DND-41 (cell line): ENCODE results near the gene PPFIBP2.

Experiments used
- ATAC-seq: fragments of 200-7000 bp; cut with Tn5 transposase; 3 replicates; pipeline ENCODE4 v1.9.1; 2021; ENCODE audit warnings: low read depth; ENCODE audit not compliant: insufficient read depth
- DNase-seq: peaks from one replicate; pipeline ENCODE4 v3.0.0-alpha.2; 2020
- H2AFZ ChIP-seq: 2 replicates; pipeline ENCODE4 v1.6.0; 2012; ENCODE audit warnings: low read depth, low read length
- H3K27ac ChIP-seq: 2 replicates; pipeline ENCODE4 v1.5.1; 2012; ENCODE audit warnings: low read length, inconsistent platforms
- H3K27me3 ChIP-seq: fragments of 200-600 bp; sonication (generic); 2 replicates; pipeline ENCODE4 v1.6.0; 2012; ENCODE audit warnings: low read length, mild to moderate bottlenecking, inconsistent platforms; ENCODE audit not compliant: insufficient read depth, poor library complexity
- H3K36me3 ChIP-seq: 2 replicates; pipeline ENCODE4 v1.5.1; 2012; ENCODE audit warnings: low read length, inconsistent platforms; ENCODE audit not compliant: insufficient read depth
- H3K4me1 ChIP-seq: 2 replicates; pipeline ENCODE4 v1.5.1; 2012; ENCODE audit warnings: mild to moderate bottlenecking, low read length; ENCODE audit not compliant: insufficient read depth
- H3K4me2 ChIP-seq: 2 replicates; pipeline ENCODE4 v1.6.0; 2012; ENCODE audit warnings: mild to moderate bottlenecking, moderate library complexity, low read length, inconsistent platforms; ENCODE audit not compliant: insufficient read depth
- H3K4me3 ChIP-seq, 2 experiments: fragments of 200-600 bp in 1 of 2; shearing (Covaris generic) in 1 of 2; 2 replicates each; pipeline ENCODE4 v1.5.1; 2012 to 2016; ENCODE audit warnings: inconsistent platforms in 2 of 2, low read length in 2 of 2, mild to moderate bottlenecking in 2 of 2, low read depth in 1 of 2, moderate library complexity in 1 of 2
- H3K79me2 ChIP-seq: 2 replicates; pipeline ENCODE4 v1.6.0; 2012; ENCODE audit warnings: low read length, inconsistent platforms; ENCODE audit not compliant: insufficient read depth
- H3K9ac ChIP-seq: 2 replicates; pipeline ENCODE4 v1.6.0; 2012; ENCODE audit warnings: low read depth, mild to moderate bottlenecking, inconsistent platforms, low read length, moderate library complexity
- H3K9me3 ChIP-seq: 2 replicates; pipeline ENCODE4 v1.5.1; 2012; ENCODE audit warnings: low read length, moderate library complexity, mild to moderate bottlenecking, inconsistent platforms; ENCODE audit not compliant: insufficient read depth, severe bottlenecking
- H4K20me1 ChIP-seq: 2 replicates; pipeline ENCODE4 v1.6.0; 2012; ENCODE audit warnings: low read length; ENCODE audit not compliant: insufficient read depth
- EZH2 ChIP-seq: IDR thresholded peaks from 3 replicates; pipeline ENCODE4 v1.6.1; 2012; ENCODE audit warnings: borderline replicate concordance, low read depth, mild to moderate bottlenecking, moderate library complexity, low read length, inconsistent platforms; ENCODE audit not compliant: severe bottlenecking
- TF ChIP-seq, protein P1 (sequence below): IDR thresholded peaks from 2 replicates; pipeline ENCODE4 v1.5.1; 2012; ENCODE audit warnings: borderline replicate concordance, low read length, moderate library complexity, mild to moderate bottlenecking; ENCODE audit not compliant: poor library complexity, severe bottlenecking; ENCODE audit errors: extremely low read depth

The PPFIBP2 gene

DNA sequence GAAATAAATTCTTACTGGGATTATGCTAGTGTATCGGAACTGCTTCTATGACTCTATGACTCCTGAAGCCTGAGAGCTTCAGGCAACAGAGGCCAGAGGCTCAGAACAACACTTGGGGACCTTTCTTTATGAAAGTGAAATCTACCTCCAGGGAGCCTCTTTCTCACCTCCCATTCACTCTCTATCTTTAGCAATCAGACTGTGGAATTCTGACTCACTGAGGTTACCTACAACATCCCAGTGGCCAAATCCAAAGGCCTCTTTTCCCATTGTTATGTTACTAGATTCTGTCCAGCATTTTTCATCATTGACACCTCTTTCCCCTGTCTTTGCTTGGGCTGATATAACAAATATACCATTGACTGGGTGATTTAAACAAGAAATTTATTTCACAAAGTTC, 173.6 kb downstream of the PPFIBP2 start:
- TF ChIP-seq EZH2, result no peak
- TF ChIP-seq, protein P1, sequence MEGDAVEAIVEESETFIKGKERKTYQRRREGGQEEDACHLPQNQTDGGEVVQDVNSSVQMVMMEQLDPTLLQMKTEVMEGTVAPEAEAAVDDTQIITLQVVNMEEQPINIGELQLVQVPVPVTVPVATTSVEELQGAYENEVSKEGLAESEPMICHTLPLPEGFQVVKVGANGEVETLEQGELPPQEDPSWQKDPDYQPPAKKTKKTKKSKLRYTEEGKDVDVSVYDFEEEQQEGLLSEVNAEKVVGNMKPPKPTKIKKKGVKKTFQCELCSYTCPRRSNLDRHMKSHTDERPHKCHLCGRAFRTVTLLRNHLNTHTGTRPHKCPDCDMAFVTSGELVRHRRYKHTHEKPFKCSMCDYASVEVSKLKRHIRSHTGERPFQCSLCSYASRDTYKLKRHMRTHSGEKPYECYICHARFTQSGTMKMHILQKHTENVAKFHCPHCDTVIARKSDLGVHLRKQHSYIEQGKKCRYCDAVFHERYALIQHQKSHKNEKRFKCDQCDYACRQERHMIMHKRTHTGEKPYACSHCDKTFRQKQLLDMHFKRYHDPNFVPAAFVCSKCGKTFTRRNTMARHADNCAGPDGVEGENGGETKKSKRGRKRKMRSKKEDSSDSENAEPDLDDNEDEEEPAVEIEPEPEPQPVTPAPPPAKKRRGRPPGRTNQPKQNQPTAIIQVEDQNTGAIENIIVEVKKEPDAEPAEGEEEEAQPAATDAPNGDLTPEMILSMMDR, result no peak
- no peak overlapping the region for H2AFZ ChIP-seq
- ATAC-seq (no peak), DNase-seq (no peak)
- no peak overlapping the region for H3K4me2 ChIP-seq
- H3K4me3 ChIP-seq, result no peak overlapping the region
- H3K9ac ChIP-seq, result no peak overlapping the region
- no peaks in the 10 kb centered on the region for H3K4me1 ChIP-seq
- no peaks in the 10 kb centered on the region for H3K36me3 ChIP-seq
- H3K9me3 ChIP-seq, result no peaks in the 10 kb centered on the region
- H4K20me1 ChIP-seq, result no peaks in the 10 kb centered on the region
- H3K79me2 ChIP-seq, result no peaks in the 10 kb centered on the region
- H3K27me3 ChIP-seq, result peaks cover 36% of the 10 kb centered on the region
- no peak overlapping the region for H3K27ac ChIP-seq

DNA sequence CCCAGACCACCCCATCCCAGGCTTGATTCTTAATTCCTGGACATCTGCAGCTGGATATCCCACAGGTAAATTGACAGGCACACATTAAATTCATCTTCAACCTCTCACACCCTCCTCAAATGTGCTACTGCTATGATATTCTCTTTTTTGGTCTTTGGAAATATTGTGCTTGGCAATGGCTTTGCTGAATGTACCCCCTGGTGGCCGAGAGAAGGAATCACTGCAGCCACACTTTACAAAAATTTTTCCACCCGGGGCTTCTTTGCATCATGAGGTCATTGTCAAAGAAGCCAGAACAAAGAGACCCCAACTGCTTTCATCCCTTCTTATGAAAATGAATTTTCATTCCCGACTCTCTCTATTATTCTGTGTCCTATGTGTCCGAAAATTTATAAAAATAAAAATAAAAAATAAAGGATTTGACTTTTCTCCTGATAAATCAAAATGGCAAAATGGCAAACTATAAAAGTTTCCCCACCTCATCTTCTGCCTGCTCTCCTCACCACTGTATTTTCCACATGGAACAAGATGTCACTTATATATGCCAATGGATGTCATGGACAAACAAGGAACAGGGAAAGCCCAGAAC, 174.5 kb downstream of the PPFIBP2 start:
- no peaks in the 10 kb centered on the region for H3K4me1 ChIP-seq
- no peak overlapping the region for H2AFZ ChIP-seq
- H3K9me3 ChIP-seq, result no peaks in the 10 kb centered on the region
- no peak overlapping the region for H3K4me2 ChIP-seq
- no peak overlapping the region for H3K9ac ChIP-seq
- DNase-seq, result peak; percentile 16
- H3K4me3 ChIP-seq, result no peak overlapping the region
- no peaks in the 10 kb centered on the region for H3K79me2 ChIP-seq
- no peaks in the 10 kb centered on the region for H4K20me1 ChIP-seq
- H3K27ac ChIP-seq, result no peak overlapping the region
- ATAC-seq, result peak; percentile 55; the same call in 1 of the 3 replicates
- no peaks in the 10 kb centered on the region for H3K36me3 ChIP-seq
- TF ChIP-seq, protein P1, result peak; percentile 72
- TF ChIP-seq EZH2, result no peak
- peaks cover 36% of the 10 kb centered on the region for H3K27me3 ChIP-seq

DNA sequence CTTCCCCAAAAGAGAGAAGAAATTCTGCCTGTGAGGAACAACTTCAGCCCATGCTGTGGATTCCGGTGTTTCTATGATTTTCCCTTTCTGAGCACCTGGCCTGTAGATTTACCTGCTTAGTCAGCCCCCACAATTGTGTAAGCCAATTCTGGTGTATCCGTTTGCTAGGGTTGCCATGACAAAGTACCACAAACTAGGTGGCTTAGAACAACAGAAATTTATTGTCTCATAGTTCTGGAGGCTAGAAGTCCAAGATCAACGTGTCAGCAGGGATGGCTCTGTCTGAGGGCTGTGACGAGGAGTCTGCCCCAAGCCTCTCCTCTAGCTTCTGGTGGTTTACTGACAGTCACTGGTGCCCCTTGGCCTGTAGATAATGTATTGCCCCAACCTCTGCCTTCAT, 175.4 kb downstream of the PPFIBP2 start:
- H3K4me3 ChIP-seq, result no peak overlapping the region
- no peak for ATAC-seq
- no peaks in the 10 kb centered on the region for H3K36me3 ChIP-seq

More for the DNA sequence above, 175.4 kb downstream of the PPFIBP2 start:
- Histone ChIP-seq H2AFZ (no peak overlapping the region), H4K20me1 (no peaks in the 10 kb centered on the region), H3K9me3 (no peaks in the 10 kb centered on the region), H3K79me2 (no peaks in the 10 kb centered on the region), H3K4me2 (no peak overlapping the region), H3K4me1 (no peaks in the 10 kb centered on the region), H3K27me3 (peaks cover 36% of the 10 kb centered on the region), H3K27ac (no peak overlapping the region), H3K9ac (no peak overlapping the region)
- no peak for TF ChIP-seq EZH2
- TF ChIP-seq, protein P1, result no peak
- DNase-seq, result no peak
